Measurements from ENCODE around the gene SSBP3. TPM values are rescaled to one million over a fixed set of nuclear protein-coding genes. Genes with fewer than 3 reads are reported as not detected.

Gene SSBP3
- total RNA-seq, 1 experiment from 2014 or later = 109 TPM

DNA sequence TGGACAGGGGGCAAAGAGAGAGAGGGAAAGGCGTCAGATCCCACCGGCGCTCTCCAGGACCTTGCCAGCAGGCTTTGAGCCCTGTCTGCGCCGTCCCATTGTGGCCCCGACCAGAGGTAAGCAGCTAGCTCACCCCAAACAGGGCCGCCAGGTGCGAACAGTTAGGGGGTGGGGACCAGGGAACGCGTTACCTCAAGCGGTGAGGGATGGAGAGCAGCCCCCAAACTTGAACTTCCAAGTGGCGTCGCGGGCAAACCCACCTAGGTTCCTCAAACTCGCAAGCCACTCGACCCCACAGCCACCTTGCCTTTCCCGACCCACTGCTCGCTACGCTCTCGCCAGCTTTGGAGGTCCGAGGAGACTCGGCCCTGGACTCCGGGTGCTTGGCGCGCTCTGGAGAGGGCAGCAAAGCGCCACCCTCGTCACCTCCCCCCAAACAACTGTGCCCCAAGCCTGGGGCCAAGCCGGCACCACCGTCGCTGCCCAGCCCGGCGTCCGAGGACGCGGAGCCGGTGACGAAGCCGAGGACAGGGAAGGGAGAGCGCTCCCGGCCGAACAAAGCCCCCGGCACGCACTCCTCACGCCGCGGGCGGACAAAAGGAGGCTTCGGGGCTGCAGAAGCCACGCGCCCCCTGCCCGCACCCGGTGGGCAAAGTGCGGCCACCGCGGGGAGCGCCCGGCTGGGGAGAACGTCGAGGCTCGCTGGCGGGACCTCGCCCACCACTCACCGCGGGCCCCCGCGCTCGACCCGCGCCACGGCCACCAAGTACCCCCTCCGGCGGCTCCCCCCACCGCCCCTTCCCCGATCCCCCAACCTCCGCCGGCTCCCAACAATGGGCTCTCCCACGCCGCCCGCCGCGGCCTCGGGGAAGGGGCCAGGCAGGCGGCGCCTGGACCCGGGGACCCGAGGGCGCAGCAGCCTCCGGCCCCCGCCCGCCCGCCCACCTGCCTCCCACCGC, 976 bp downstream of the SSBP3 start:
- Histone ChIP-seq H3K36me3 (replicated peaks; ENCODE audit: control insufficient read depth, insufficient read depth, low read length) (peaks cover 21% of the 10 kb centered on the region), H3K27me3 (ENCODE audit: control insufficient read depth, insufficient read depth, low read length) (no peaks in the 10 kb centered on the region), H3K4me3 (ENCODE audit: insufficient read depth, low read depth, low read length) (peak overlapping the region; percentile 88)
- DNase-seq = peak; percentile 72

DNA sequence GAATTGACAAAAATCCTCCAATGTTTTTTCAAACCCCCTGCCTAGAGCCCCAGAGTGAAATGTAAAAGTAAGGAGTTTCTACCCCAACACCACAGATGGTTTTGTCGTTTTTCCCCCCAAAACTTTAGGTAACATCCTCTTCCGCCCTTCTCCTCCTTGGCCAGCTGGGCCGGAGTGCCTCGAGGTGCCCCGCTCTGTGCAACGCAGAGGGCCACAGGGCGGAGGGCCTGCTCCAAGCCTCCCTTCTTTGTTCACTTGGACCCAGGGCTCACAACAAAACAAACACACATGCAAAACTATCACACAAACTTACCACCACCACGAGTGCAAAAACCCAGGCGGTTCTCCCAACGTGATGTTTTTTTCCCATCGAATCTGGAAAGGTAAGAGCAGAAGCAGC, 1.9 kb downstream of the SSBP3 start:
- Histone ChIP-seq H3K36me3 (replicated peaks; ENCODE audit: control insufficient read depth, insufficient read depth, low read length) (peaks cover 25% of the 10 kb centered on the region), H3K4me3 (ENCODE audit: insufficient read depth, low read depth, low read length) (peak overlapping the region; percentile 88), H3K27me3 (ENCODE audit: control insufficient read depth, insufficient read depth, low read length) (no peaks in the 10 kb centered on the region)
- no peak for DNase-seq

- H3K36me3 ChIP-seq (replicated peaks; ENCODE audit: control insufficient read depth, insufficient read depth, low read length) = peaks cover 29% of the 10 kb centered on the region
- H3K27me3 ChIP-seq (ENCODE audit: control insufficient read depth, insufficient read depth, low read length) = no peaks in the 10 kb centered on the region
- no peak for DNase-seq
- H3K4me3 ChIP-seq (ENCODE audit: insufficient read depth, low read depth, low read length) = peak overlapping the region; percentile 88; the same call in 1 of the 2 replicates
These were observed 2.4 kb downstream of the SSBP3 start for GRCh38 chr1:54403808-54404261.

DNA sequence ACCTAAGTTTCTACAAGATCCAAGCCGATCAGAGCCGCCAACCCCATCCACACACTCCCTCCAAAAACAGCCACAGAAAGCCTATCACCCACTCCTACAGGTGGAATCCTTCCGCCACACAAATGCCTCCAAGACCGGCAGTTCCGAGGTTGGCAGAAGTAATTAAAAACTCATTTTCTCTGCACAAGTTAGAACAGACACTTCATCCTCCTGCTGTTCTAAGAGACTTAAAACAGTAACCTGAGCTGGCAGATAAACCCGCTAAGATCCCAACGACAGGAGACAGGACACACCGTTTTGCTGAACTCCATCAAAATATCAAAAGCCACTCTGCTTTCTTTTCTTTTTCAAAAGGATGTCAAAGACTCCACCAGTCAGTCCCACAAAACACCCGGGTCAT, 2.8 kb downstream of the SSBP3 start:
- no peak for DNase-seq
- H3K27me3 ChIP-seq (ENCODE audit: control insufficient read depth, insufficient read depth, low read length) = no peaks in the 10 kb centered on the region
- H3K36me3 ChIP-seq (replicated peaks; ENCODE audit: control insufficient read depth, insufficient read depth, low read length) = peaks cover 34% of the 10 kb centered on the region
- H3K4me3 ChIP-seq (ENCODE audit: insufficient read depth, low read depth, low read length) = peak overlapping the region; percentile 88; the same call in 1 of the 2 replicates

DNA sequence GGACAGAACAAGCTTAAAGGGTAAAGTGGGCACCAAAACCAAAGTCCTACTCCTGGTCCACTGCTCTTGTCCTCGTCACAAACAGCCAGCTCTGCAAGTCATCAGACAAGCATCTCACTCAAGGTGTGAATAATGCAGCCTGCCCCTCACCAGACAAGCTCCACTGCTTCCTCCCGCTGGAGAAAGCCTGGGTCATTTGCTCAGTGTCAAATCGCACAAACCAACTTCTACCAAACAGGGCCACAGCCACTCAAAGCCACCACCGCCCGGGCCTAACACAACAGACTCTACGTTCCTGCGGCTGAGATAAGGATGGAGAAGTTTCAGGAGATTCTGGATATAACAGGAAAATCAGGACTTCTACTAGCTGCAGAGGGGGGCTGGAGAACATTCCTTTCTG, 3.3 kb downstream of the SSBP3 start:
- H3K27me3 ChIP-seq (ENCODE audit: control insufficient read depth, insufficient read depth, low read length) = no peaks in the 10 kb centered on the region
- DNase-seq = no peak
- peaks cover 38% of the 10 kb centered on the region for H3K36me3 ChIP-seq (replicated peaks; ENCODE audit: control insufficient read depth, insufficient read depth, low read length)
- peak overlapping the region; percentile 12; the same call in 1 of the 2 replicates for H3K4me3 ChIP-seq (ENCODE audit: insufficient read depth, low read depth, low read length)

- Histone ChIP-seq H3K27me3 (ENCODE audit: control insufficient read depth, insufficient read depth, low read length) (no peaks in the 10 kb centered on the region), H3K4me3 (ENCODE audit: insufficient read depth, low read depth, low read length) (no peak overlapping the region), H3K36me3 (replicated peaks; ENCODE audit: control insufficient read depth, insufficient read depth, low read length) (peaks cover 42% of the 10 kb centered on the region)
- DNase-seq = no peak
These were observed 4.4 kb downstream of the SSBP3 start for GRCh38 chr1:54401799-54402198.

DNA sequence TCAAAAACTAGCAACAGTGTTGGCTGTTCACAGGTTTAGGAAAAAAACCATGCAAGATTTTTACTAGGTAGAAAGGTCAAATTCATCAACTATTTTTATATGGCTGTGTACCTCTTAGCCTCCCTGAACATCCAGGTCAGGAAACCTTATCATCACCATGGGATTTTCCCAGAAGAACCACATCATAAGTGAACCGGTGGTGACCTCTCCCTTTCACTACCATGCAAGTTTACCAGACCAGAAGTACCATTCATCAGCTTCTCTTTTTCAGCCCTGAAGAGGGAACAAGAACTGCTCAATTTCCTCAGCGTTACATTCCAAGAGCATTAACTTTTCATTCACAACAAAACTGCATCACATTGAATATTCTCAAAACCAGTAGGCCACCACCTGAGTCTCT, 5.9 kb downstream of the SSBP3 start:
- H3K27me3 ChIP-seq (ENCODE audit: control insufficient read depth, insufficient read depth, low read length) = no peaks in the 10 kb centered on the region
- DNase-seq = no peak
- peaks cover 43% of the 10 kb centered on the region for H3K36me3 ChIP-seq (replicated peaks; ENCODE audit: control insufficient read depth, insufficient read depth, low read length)
- H3K4me3 ChIP-seq (ENCODE audit: insufficient read depth, low read depth, low read length) = no peak overlapping the region

GRCh38 chr1:54399765-54400164, 6.4 kb downstream of the SSBP3 start:
- H3K4me3 ChIP-seq (ENCODE audit: insufficient read depth, low read depth, low read length) = no peak overlapping the region
- H3K36me3 ChIP-seq (replicated peaks; ENCODE audit: control insufficient read depth, insufficient read depth, low read length) = peaks cover 47% of the 10 kb centered on the region
- H3K27me3 ChIP-seq (ENCODE audit: control insufficient read depth, insufficient read depth, low read length) = no peaks in the 10 kb centered on the region
- DNase-seq = no peak

DNA sequence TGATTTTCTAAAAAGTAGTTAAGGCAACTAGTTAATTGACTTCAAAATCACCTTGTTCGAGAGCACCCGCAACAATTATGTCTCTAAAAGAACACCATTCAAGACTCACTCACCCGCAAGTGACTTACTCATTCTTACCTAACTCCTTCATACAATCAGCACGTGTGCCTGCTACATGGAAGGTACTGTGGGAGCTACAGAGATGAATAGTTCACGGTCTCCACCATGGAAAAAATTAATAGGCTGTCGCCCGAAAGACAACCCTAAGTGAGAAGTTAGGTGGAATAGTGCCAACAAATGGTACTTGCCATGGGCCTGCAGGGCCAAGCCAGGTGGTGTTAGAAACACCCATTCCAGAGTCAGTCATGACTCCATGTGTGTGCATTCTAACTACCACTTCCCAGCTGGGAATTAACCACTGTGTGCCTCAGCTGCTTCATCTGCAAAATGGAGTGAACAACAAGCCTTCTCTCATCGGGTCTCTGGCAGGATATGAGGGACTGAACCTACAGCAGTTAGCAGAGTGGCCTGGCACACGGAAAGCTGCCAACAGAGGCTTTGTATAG, 7.1 kb downstream of the SSBP3 start:
- Histone ChIP-seq H3K27me3 (ENCODE audit: control insufficient read depth, insufficient read depth, low read length) (no peaks in the 10 kb centered on the region), H3K4me3 (ENCODE audit: insufficient read depth, low read depth, low read length) (no peak overlapping the region), H3K36me3 (replicated peaks; ENCODE audit: control insufficient read depth, insufficient read depth, low read length) (peaks cover 48% of the 10 kb centered on the region)
- no peak for DNase-seq

GRCh38 chr1:54397980-54398379, 8.2 kb downstream of the SSBP3 start:
- Histone ChIP-seq H3K27me3 (ENCODE audit: control insufficient read depth, insufficient read depth, low read length) (no peaks in the 10 kb centered on the region), H3K4me3 (ENCODE audit: insufficient read depth, low read depth, low read length) (no peak overlapping the region), H3K36me3 (replicated peaks; ENCODE audit: control insufficient read depth, insufficient read depth, low read length) (peaks cover 50% of the 10 kb centered on the region)
- no peak for DNase-seq

- Histone ChIP-seq H3K4me3 (ENCODE audit: insufficient read depth, low read depth, low read length) (no peak overlapping the region), H3K36me3 (replicated peaks; ENCODE audit: control insufficient read depth, insufficient read depth, low read length) (peaks cover 49% of the 10 kb centered on the region), H3K27me3 (ENCODE audit: control insufficient read depth, insufficient read depth, low read length) (no peaks in the 10 kb centered on the region)
- DNase-seq = no peak
These were observed 9.1 kb downstream of the SSBP3 start for GRCh38 chr1:54397090-54397591.

DNA sequence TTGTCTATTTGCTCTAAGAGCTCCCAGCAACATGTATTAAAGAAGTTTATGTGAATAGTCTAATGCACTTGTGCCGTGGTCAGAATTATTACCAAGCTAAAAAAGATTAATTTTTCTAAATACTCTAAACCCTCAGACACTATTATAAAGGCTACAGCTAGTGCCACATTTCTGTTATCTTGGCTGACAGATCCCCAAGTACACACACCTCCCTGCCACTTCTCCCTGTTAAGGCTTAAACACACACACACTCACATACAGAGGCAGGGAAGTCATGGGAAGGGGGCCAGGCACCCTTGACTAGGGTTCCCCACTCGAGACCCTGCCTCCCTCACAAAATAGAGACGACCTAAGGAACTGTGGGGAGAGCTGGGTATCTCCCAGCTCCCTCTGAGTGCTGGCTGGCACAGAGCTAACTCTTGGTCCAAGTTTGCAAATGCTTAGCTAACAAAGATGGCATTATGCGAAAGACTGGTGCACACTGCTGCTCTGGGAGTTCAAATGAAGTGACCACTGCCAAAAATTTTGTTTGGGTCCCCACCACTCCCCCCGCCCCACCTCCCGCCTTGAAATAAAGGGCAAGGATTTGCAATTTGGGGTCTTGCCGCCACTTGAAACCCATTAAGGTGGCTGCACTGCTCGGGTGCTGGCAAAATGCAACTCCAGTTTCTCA, 9.8 kb downstream of the SSBP3 start:
- Histone ChIP-seq H3K4me3 (ENCODE audit: insufficient read depth, low read depth, low read length) (no peak overlapping the region), H3K27me3 (ENCODE audit: control insufficient read depth, insufficient read depth, low read length) (no peaks in the 10 kb centered on the region), H3K36me3 (replicated peaks; ENCODE audit: control insufficient read depth, insufficient read depth, low read length) (peaks cover 45% of the 10 kb centered on the region)
- no peak for DNase-seq

GRCh38 chr1:54395281-54395934, 10.8 kb downstream of the SSBP3 start:
- Histone ChIP-seq H3K36me3 (replicated peaks; ENCODE audit: control insufficient read depth, insufficient read depth, low read length) (peaks cover 38% of the 10 kb centered on the region), H3K27me3 (ENCODE audit: control insufficient read depth, insufficient read depth, low read length) (no peaks in the 10 kb centered on the region), H3K4me3 (ENCODE audit: insufficient read depth, low read depth, low read length) (no peak overlapping the region)
- DNase-seq = no peak

DNA sequence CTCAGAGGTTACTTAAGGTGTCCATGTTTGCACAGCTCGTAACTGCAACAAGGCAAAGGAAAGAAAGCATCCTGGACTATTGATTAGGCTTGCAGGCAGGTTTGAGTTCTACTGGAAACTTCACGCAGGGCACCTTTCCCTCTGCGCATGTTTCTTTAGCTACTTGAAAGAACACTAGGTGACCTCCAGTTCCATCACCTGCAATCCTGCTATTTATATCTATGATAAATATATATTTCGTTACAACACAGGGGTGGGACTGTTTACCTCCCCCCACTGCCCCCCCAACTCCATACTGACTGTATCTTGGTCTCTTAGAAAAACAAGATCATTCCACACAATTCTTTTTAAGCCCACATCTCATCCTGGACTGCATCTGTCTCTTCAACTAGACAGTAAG, 12.1 kb downstream of the SSBP3 start:
- no peak for DNase-seq
- peaks cover 31% of the 10 kb centered on the region for H3K36me3 ChIP-seq (replicated peaks; ENCODE audit: control insufficient read depth, insufficient read depth, low read length)

More for the DNA sequence above, 12.1 kb downstream of the SSBP3 start:
- no peak overlapping the region for H3K4me3 ChIP-seq (ENCODE audit: insufficient read depth, low read depth, low read length)
- no peaks in the 10 kb centered on the region for H3K27me3 ChIP-seq (ENCODE audit: control insufficient read depth, insufficient read depth, low read length)
